HG03520 (cell line): Measurements from ENCODE around the gene MYH14.
"Not testable (repeated sequence)": the region's sequence is repeated elsewhere in the genome, so short reads cannot be mapped to it uniquely, and the experiment has no call there.

ENCODE experiments used
- ATAC-seq: cut with Tn5 transposase; IDR thresholded peaks from one replicate; pipeline ENCODE4 v1.9.1; 2021; ENCODE audit warnings: mild to moderate bottlenecking, moderate library complexity; ENCODE audit not compliant: unreplicated experiment

Gene MYH14

GRCh38 chr19:50329146-50329925, 125.9 kb downstream of the MYH14 start, which contains the start of gene KCNC3:
Gene KCNC3 (minus strand): TSS chr19:50329377. CDS start chr19:50329082, 295 bp downstream.
- peak; percentile 46 for ATAC-seq

DNA sequence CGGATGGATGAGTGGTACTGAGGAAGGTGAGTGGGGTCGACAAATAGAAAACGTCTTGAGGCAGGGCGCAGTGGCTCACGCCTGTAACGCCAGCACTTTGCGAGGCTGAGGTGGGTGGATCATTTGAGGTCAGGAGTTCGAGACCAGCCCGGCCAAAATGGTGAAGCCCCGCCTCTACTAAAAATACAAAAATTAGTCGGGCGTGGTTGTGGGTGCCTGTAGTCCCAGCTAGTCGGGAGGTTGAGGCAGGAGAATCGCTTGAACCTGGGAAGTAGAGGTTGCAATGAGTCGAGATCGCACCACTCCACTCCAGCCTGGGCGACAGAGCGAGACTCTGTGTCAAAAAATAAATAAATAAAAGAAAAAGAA, 126.5 kb downstream of the MYH14 start:
- not testable (repeated sequence) for ATAC-seq

DNA sequence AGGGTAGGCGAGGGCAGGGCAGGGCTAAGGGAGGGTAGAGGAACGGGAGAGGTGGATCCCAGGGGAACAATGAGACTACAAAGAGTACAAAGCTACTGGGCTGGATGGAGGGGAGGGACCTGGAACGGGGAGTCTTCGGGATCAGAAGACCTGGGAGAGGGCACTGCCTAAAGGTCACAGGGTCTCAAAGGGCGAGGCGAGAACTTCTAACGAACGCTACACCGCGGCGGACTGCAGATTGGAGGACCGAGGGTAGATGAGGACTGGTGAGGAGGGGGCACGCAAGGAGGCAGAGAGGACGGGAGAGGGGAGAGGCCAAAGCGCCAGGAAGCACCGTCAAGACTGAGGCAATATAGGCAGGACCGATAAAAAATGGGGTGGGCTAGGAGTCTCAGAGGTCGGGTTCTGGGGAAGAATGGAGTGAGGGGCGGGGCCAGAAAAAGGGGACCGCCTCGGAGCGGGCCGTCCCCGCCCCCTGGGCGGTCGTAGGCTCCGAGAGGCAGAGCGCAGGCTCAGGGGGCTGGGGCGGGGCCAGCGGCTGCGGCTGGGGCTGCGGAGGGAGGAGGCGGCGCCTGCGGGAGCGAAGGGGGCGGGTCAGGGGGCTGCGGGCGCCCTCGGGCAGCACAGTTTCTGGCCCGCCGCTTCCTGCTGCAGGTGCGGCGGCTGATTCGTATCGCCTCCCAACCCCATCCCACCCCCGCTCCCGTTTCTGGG, 127.1 kb downstream of the MYH14 start:
- no peak for ATAC-seq

DNA sequence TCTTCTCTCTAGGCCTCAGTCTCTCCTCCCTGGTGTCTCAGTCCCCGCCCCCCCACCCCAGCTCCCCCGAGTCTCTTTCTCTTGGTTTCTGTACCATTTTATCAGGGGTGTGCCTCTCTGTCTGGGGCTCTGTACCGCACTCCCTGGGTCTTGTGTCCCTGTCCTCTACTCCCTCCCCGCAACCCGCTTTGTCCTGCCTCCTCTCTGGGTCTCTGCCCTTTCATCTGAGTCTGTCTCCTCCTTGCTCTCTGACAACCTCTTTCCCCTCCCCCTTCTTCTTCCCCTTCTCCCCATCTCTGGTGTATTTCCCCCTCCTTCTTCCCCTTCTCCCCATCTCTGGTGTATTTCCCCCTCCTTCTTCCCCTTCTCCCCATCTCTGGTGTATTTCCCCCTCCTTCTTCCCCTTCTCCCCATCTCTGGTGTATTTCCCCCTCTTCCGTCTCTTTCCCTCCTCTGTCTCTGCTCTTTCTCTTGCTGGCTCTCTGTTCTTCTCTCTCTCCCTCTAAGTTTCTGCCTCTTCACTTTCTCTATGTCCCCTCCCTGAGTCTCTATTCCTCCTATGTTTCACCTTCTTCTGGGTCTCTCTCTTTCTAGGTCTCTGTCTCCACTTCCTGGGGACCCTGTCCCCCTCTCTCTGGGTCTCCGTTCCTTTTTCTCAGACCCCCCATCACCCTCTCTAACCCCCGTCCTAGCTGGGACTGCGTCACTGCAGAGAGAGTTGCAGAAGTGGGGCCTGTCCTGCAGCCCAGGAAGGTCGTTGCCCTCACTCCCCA, 128.0 kb downstream of the MYH14 start:
- ATAC-seq = no peak

- ATAC-seq = no peak
These were observed 128.5 kb downstream of the MYH14 start for GRCh38 chr19:50331994-50332243.

- ATAC-seq = no peak
These were observed 129.0 kb downstream of the MYH14 start for GRCh38 chr19:50332244-50333038.

GRCh38 chr19:50333235-50333736, 129.9 kb downstream of the MYH14 start:
- peak; percentile 31 for ATAC-seq

- ATAC-seq = peak; percentile 12
These were observed 130.6 kb downstream of the MYH14 start for GRCh38 chr19:50333737-50334617.

DNA sequence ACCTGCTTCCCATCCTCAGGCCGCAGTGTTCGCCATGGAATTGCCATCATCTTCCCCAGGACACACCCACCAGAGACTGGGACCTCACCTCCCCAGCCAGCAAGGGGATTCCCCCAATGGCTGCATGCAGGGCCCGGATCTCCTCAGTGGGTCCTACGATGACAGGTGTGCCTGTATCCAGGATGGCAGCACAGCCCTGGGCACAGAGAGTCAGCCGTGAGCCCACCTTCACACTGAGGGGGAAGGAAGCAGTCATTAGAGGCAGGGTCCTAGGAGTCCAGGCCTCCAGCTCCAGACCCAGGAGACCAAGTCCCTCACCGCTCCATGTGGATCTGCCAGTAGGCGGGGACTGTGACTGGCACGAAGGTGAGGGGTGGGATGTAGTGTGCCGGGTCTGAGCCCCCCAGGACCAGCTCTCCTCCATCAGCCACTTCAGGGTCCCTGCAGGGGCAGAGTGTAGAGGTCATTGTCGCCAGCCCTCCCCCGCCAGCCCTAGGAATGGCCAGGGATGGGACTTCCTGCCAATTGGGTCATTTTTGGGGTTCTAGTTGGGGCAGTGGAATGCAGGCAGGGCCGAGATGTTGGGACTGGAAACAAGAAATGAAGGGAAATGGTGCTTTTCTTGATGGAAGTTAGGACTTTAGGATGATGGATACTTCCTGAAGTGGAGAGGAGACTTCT, 131.5 kb downstream of the MYH14 start:
- no peak for ATAC-seq

DNA sequence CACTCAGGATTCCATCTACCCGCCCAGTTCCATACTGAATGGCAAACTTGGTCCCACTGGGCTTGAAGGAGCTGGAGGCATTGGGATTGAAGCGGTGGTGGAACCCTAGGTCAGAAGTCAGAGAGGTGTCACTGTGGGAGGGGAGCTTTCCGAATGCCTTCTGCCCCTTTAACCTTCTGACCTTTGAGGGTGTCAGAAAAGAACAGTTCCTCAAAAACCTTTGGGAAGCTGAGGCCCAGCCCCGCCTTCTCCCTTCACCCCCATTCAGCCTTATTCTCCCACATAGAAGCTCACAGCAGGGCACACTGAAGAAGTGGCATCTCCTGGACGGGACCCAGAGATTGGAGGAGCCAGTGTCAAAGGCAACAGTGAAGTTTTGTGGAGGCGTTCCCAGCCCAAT, 133.6 kb downstream of the MYH14 start:
- not testable (repeated sequence) for ATAC-seq

- no peak for ATAC-seq
These were observed 136.9 kb downstream of the MYH14 start for GRCh38 chr19:50340331-50340730.

GRCh38 chr19:50341091-50341564, 137.7 kb downstream of the MYH14 start:
- no peak for ATAC-seq

DNA sequence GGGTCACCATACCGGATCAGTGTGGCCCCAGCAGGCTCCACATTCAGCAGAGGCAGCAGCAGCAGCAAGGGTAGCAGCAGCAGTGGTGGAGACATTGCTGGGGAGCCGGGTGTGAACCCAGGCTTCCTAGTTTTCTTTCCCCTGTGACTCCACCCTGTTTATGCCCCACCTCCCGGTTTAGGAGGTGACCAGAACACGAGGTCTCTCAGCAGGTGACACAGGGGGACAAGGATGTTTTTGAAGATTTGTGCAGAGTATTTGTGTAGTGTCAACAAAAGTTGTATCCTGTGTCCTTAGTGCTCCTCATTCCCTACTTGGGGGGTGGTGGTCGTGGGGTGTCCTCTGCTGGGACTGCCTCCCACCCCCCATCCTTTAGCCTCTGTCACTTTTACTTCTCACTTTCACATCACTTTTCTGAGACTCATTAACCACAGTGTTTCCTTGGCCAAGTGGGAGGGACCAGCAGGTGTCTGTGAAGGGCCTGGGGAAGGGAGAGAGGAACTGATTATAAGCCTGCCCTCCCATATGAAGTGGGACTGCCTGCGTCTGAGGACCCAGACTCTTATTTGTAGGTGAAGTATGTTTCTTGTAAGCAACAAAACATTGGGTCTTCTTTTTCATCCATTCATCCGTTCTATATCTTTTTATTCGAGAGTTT, 141.4 kb downstream of the MYH14 start:
- ATAC-seq = no peak

DNA sequence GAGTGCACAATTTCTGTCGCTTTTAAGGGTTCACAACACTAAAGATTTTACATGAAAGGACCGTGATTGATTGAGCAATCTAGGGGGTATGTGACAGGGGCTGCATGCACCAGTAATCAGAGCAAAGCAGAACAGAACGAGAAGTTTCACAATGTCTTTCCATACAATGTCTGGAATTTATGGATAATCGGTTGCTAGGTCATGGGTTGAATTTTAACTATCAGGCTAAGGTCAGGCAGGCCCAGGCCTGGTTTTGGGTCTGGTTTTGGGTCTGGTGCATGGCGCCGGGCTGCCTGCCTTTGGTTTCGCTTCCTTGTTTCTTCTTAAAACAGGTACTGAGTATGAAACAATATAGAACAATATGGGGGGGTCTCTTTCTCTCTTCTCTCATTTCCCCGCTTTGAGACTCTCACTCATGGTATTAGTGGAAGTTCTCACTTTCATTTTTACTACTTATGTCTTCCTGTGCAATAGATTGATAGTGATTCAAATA, 143.7 kb downstream of the MYH14 start:
- not testable (repeated sequence) for ATAC-seq

DNA sequence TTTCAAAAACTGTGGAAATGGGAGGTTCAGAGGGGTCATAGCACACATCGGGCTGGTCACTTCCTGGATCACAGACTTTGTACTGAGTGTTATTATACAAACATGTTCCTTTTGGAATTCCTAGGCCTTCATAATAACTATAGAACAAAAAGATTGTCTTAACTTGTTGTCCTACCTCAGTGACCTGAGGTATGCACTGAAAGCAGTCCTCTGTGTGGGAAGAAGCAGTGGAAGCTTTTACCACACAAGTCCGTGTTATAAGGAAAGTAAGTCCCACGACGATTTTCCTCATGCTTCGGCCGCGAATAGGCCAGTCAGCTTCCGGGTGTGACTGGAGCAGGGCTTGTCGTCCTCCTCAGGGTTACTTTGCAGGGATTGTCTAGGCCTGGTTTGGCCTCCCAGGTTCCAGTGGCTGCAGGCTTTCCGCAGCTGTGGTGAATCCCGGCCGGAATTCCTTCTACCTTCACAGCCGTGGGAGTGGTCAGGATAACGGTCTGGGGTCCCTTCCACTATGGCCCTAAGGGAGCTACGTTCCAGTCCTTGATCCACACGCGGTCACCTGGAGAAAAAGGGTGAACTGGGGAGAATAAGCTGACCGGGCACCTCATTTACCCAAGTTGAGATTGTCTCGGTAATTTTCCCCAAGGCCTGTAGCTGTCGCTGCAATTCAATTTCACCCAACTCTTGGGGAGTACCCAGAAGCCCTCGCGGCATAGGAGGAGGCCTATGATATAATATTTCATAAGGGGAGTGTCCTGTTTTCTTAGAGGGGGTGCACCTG, 146.0 kb downstream of the MYH14 start:
- no peak for ATAC-seq

GRCh38 chr19:50352242-50352641, 148.8 kb downstream of the MYH14 start:
- no peak for ATAC-seq

- ATAC-seq = not testable (repeated sequence)
These were observed 150.1 kb downstream of the MYH14 start for GRCh38 chr19:50353487-50353880.
